HCT116 (cell line): ENCODE data around the gene AQP6.

Experiments
- CTCF ChIP-seq, 3 experiments: fragments of 200-600 bp in 1 of 3; sonication (generic) in 1 of 3; IDR thresholded peaks in 2 of 3; conservative IDR thresholded peaks in 1 of 3; 2 replicates each; pipeline ENCODE4 v1.5.1; 2012 to 2017; ENCODE audit warnings: low read depth in 2 of 3, low read length in 2 of 3, antibody characterized with exemption in 1 of 3, borderline replicate concordance in 1 of 3, control low read depth in 1 of 3, mild to moderate bottlenecking in 1 of 3, mixed read lengths in 1 of 3, mixed run types in 1 of 3, moderate library complexity in 1 of 3; ENCODE audit not compliant: insufficient read depth in 1 of 3
- POLR2AphosphoS5 ChIP-seq: IDR thresholded peaks from 2 replicates; pipeline ENCODE4 v1.6.1; 2011; ENCODE audit warnings: mild to moderate bottlenecking, low read depth, low read length, moderate library complexity

GRCh38 chr12:49971141-49971540, 1.6 kb upstream of the AQP6 start:
- TF ChIP-seq CTCF (IDR thresholded peaks at IDR 0.05 in 2 of 3, conservative IDR thresholded peaks at IDR 0.05 in 1 of 3; ENCODE audit: borderline replicate concordance in 1 of 3, insufficient read depth in 1 of 3, low read depth in 2 of 3, low read length in 2 of 3) (no peak), POLR2AphosphoS5 (no peak)
